ENCODE measurements around the gene AMH.
A peak's percentile ranks its signal among the peaks of the same experiment; 100 is the strongest.
"Not testable (repeated sequence)": the region's sequence is repeated elsewhere in the genome, so short reads cannot be mapped to it uniquely, and the experiment has no call there.

Gene AMH

DNA sequence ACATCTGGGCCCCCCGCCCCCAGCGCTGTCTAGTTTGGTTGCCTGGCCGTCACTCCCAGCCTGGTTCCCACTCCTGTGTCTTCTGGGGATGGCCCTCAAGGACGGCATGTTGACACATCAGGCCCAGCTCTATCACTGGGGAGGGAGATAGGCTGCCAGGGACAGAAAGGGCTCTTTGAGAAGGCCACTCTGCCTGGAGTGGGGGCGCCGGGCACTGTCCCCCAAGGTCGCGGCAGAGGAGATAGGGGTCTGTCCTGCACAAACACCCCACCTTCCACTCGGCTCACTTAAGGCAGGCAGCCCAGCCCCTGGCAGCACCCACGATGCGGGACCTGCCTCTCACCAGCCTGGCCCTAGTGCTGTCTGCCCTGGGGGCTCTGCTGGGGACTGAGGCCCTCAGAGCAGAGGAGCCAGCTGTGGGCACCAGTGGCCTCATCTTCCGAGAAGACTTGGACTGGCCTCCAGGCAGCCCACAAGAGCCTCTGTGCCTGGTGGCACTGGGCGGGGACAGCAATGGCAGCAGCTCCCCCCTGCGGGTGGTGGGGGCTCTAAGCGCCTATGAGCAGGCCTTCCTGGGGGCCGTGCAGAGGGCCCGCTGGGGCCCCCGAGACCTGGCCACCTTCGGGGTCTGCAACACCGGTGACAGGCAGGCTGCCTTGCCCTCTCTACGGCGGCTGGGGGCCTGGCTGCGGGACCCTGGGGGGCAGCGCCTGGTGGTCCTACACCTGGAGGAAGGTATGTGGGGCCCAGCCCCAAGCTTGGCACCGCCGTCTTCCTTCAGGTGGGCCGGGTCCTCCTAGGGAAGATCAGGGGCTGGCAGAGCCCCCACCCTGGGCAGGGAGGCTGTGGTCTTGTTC, at the start of gene AMH:
Gene AMH, plus strand, starts transcription at position 314 of the 857 bp plus-strand sequence. Its CDS starts 10 bp downstream, at position 324.
- DNase-seq = no peak

DNA sequence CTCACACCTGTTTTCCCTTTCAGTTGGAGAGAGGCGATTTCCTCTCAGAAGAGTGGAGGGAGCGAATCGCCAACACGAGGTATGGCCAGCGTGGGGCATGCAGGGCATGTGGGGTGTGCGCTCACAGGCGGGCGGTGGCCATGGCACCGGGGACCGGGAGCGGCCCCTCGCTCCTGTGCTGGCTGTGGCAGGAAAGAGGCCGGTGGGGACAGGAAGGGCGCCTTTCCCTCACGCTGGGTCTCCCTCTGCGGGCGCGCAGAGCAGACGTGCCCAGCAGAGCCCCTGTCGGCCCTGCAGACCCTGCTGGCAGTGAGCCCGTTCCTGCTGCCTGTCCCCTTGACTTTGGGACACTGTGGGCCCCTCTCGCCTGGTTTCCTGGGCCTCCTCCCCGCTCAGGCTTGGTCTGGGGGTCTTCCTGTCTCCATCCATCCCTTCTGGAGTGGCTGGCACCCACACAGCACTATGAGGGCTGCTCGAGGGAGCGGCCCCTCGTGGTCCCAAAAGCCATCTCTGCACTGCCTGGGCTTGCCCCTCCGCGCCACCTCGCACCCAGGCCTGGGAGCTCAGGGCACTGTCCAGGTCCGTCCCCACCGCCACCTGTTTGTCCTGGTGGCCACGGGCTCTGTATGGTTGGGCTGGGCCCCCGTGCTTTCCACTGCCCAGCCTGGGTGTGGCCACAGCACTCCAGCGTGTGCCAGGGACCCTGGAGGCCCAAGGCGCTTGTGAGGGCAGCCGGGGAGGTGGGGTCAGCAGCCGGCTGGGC, 49.1 kb upstream of the AMH start:
- DNase-seq = no peak

DNA sequence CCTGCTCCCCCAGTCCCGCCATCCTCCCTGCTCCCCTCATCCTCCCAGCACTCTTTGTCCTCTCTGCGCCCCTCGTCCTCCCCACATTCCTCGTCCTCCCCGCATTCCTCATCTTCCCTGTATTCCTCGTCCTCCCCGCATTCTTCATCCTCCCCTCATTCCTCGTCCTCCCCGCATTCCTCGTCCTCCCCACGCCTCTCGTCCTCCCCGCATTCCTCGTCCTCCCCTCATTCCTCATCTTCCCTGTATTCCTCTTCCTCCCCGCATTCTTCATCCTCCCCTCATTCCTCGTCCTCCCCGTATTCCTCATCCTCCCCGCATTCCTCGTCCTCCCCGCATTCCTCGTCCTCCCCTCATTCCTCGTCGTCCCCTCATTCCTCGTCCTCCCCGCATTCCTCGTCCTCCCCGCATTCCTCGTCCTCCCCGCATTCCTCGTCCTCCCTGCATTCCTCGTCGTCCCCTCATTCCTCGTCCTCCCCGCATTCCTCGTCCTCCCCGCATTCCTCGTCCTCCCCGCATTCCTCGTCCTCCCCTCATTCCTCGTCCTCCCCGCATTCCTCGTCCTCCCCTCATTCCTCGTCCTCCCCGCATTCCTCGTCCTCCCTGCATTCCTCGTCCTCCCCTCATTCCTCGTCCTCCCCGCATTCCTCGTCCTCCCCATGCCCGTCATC, 48.4 kb upstream of the AMH start:
- DNase-seq = not testable (repeated sequence)

DNA sequence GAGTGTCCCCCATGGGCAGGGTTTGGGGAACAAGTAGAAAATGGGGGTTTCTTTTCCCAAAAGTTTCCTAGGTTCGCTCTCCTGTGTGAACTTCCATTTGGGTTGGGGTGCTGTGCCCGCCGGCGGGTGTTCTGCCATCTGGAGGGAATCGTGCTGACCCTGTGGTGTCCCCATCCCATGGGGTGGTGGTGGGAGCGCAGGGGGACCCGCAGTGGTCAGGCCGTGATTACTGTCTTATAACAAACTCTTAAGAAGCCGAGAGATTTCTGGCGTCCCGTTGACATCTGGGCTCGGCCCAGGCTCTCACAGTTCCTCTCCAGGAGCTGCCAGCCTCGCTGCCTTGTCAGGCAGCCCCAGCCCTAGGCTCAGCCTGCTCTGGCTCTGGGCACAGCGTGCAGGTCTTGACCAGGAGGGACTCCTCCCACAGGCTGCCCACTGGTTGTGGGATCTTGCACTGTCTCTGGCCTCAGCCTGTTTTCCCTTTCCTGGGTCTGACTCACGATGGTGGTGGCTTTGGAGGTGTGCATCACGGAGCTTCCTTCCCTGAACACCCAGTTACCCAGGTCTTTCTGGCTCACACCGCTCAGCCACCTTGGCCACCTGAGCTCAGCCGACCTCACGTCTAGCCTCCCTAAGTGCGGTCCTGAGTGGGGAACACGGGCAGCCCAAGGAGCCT, 47.5 kb upstream of the AMH start:
- no peak for DNase-seq

DNA sequence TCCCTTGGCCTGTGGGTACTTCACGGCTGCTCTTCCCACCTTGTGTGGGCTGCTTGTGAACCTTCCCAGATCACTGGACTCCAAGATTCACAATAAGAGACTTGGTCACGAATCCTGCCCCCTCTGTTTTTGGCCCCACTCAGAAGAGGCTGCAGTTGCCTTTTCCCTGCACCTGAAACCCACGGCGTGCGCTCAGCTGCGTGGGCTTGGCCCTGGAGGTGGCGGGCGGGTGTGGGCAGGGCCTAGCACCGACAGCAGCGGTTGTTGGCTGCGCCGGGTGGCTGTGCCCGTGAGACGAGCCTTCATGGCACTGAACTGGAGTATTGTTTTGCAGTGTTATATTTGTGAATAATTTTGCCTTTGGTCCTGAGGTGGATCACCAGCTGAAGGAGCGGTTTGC, 46.8 kb upstream of the AMH start:
- no peak for DNase-seq

DNA sequence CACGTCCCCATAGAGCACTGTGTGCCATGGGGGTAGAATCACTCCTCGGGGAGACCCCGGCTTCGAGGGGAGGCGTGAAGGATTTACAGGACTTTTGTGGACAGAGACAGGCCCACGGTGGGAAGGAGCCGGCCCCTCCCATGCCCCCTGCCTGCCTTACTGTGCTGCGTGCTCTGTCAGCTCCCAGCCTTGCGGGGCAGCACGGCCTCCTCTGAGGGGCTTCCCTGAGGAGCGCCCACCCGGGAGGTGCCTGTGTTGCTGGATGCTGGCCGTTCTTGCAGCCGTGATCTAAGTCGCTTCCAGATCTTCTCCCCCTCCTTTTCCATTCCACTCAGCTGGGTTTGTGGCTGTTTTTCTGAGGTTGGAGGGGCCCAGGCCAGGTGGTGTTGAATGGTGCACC, 42.1 kb upstream of the AMH start:
- no peak for DNase-seq

DNA sequence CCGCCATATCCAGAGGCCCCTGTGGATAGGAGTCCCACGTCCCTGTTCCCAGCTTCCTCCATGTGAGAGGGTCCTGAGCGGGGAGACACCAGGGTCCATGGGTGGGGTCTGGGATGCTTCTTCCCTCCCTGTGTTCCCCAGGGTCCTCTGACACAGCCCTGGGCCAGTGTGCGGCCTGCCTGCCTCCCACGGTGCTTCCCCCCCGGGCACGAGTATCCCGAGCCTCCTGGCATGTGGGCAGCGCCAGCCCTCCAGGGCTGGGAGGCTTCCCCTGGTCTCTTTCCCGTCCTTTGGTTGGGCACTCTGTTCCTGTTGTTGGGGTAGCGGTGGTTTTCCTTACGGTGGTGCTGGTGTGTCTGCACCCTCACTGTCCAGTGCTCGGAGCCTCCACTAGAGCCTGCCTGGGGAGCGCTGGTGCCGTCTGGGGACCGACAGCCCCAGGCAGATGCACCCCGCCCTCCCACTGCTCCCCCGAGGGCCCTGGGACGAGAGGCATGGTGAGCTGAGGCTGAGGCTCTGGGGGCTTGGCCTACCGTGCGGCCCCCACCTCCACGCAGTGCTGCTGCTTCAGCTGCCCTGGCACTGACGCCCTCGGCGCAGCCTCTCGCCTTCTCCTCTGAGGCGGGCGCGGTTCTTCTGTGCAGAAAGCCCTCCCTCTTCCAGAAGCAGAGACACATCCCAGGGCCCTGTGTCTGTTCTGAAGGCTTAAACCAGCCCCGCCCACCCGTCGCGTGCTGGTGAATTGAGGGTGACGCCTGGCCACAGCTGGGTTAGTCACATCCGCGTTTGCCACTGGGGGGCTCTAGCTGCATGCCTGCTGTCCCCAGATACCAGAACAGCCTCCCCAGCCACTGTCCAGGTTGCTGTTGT, 40.9 kb upstream of the AMH start:
- peak; percentile 77 for DNase-seq

DNA sequence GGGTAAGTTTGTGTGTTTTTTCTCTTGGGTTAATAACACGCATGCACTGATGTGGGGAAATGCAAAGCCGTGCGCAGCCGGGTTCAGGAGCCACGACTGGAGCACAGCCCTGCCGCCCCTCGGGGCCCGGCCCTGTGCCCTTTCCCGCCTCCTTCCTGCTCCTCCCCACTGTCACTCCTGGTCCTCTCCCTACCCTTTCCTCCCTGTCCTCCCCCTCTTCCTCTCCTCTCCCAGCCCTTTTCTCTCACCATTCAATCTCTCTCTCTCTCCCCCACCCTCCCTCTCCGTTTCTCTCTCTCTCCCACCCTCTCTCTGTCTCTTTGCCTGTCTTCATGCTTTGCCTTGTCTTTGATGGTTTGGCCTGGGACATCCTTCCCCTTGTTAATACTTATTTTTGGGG, 40.1 kb upstream of the AMH start:
- no peak for DNase-seq

DNA sequence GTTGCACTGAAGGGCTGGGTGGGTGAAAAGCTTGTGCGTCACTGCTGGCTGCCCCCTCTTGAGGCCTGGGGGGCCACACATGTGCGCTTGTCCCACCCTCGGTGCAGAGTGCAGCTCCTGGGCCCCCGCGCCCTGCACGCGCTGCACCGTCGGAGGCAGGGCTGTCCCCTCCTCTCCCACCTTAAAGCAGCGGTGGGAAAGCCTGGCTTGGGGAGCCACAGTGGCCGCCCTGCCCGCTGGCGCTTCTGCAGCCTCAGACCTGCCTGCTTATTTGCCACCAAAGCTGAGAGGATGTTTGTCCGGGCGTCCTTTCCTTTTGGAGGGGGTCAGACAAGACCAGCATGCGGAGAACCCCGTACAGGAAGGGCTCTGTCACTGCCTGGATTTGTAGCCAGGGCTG, 39.7 kb upstream of the AMH start:
- DNase-seq = no peak

DNA sequence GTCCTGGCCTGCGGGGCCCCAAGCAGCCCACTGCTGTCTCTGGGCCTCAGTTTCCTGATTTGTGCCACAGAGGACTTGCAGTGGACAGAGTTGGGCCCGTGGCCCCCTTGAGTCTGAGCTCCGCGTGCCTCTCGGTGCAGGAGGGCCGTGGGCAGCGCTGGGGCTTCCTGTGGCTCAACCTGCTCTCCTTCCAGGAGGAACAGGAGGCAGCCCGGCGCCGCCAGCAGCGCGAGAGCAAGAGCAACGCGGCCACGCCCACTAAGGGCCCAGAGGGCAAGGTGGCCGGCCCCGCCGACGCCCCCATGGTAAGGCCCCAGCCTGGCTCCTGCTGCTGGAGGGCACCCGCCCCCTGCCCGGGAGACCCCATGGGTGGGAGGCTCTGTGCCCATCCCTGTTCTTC, 38.9 kb upstream of the AMH start:
- DNase-seq = no peak

DNA sequence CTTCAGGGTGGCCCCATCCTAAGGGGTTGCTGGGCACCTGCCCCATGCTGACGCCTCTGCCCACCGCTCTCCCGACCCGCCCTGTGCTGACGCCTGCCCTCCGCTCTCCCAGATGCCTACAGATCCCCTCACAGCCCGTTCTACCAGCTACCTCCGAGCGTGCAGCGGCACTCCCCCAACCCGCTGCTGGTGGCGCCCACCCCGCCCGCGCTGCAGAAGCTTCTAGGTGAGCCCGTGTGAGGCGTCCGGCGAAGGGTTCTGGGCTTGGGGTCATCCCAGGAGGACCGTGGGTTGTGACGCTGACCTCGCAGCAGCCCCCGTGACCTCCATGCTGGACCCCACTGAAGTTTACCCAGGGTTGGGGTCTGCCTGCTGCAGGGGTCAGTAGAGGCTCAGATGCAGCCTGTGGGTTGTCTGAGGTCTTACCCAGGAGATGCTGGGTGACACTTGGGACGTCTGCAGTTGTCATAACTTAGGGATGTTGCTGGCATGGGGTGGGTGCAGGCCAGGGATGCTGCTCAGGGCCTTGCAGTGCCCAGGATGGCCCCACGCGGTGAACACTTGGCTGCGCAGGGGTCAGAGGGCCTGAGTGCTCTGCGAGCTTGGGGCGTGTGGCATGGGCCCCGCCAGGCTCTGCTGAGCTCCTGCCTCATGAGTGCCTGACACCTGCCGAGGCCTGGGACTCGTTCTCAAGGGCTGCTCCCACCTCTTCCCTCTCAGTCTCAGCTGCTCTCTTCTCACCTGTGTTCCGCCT, 38.0 kb upstream of the AMH start:
- DNase-seq = no peak

DNA sequence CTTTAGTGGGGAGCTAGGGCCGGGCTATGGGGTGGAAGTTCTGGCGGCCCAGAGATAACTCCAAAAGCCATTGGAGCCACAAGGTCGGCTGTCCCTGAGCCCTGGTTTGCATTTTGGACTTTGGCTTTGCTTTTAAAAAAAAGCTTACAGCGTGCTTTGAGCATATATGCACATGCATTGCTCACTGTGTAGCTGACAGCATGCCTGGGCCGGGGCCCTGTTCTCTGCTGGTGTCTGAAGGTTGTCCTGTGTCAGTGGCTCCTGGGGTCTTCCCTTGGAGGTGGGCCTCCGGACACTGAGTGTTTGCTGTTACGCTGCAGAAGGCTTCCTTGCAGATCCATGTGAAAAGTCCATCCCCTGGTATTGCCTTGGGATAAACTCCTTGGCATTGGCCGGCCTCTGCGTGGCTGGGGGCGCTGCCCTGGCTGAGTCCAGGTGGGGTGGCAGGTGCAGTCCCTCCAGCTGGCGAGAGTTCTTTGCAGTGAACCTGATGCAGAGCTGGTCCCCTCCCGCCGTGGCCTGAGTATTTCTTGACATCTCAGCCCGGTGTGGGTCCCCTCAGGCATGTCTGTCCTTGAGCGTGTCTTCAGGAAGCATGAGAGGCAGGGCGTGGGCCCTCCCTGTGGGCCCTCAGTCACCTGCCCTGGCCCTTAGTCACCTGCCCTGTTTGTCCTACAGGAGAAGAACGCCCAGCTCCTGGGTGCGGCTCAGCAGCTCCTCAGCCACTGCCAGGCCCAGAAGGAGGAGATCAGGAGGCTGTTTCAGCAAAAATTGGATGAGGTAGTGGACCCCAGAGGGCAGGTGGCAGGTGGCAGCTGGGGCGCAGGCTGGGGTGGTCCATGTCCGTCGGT, 36.0 kb upstream of the AMH start:
- no peak for DNase-seq

DNA sequence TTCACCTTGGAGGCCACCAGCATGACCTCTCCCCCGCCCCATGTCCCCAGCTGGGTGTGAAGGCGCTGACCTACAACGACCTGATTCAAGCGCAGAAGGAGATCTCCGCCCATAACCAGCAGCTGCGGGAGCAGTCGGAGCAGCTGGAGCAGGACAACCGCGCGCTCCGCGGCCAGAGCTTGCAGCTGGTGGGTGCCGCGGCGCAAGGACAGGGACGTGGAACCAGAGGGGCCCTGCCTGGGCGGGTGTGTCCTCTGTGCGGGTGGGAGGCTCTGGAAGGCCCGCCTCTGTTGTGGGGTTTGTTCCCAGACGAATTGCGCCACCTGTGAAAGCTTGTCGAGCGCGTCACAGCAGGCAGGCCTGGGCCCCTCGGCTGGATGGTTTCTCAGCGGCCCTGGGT, 35.3 kb upstream of the AMH start:
- DNase-seq = peak; percentile 86

DNA sequence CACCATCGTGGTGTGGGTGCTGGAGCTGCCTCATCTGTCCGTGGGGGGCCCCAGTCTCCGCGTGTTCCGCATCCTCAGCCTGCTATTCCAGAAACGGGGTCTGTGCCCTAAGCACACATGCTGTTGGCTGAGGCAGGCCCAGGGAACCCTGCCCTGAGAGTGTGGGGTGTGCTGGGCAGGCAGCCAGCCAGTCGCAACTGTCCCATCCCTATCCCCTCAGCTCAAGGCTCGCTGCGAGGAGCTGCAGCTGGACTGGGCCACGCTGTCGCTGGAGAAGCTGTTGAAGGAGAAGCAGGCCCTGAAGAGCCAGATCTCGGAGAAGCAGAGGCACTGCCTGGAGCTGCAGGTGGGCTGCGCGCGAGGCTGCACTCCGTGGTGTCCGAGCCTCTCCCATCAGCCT, 34.9 kb upstream of the AMH start:
- DNase-seq = peak; percentile 64

DNA sequence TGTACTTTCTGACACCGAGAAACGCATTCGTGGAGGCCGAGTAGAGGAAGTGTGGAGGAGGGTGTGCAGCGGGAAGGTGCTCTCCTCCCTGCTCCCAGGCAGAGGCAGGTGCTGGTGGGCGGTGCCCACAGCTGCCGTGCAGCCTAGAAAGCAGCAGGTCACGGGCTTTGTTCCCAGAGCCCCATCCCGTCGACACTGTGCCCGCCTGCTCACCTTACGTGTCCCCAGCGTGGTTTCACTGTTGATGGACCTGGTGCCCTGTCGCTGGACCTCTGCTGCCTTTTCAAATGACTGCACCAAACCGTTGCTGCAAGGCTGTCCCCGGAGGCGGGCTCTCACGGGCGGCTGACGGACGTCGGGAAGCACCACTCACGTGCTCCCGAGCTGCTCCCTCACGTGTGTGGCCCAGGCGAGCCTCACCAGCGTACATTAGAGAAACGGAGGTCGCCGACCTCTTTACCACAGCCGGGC, 33.8 kb upstream of the AMH start:
- DNase-seq = no peak

DNA sequence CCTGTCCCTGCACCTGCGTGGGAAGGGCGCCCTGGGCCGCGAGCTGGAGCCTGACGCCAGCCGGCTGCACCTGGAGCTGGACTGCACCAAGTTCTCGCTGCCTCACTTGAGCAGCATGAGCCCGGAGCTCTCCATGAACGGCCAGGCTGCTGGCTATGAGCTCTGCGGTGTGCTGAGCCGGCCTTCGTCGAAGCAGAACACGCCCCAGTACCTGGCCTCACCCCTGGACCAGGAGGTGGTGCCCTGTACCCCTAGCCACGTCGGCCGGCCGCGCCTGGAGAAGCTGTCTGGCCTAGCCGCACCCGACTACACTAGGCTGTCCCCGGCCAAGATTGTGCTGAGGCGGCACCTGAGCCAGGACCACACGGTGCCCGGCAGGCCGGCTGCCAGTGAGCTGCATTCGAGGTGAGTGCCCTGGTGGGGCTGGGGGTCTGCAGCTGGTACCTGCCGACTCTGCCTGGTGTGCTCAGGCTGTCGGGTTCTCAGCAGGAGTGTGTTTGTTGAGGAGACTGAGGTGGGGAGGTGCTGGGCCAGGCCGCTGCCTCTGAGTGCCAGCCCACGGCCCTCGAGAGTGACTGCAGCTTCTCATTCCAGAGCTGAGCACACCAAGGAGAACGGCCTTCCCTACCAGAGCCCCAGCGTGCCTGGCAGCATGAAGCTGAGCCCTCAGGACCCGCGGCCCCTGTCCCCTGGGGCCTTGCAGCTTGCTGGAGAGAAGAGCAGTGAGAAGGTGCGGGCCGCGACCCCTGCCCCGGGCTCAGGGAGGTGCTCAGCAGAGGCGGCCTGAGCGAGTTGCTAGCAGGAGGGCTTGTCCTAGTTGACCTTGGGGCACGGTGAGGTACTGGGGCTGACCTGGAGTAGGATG, 32.5 kb upstream of the AMH start:
- DNase-seq = no peak

DNA sequence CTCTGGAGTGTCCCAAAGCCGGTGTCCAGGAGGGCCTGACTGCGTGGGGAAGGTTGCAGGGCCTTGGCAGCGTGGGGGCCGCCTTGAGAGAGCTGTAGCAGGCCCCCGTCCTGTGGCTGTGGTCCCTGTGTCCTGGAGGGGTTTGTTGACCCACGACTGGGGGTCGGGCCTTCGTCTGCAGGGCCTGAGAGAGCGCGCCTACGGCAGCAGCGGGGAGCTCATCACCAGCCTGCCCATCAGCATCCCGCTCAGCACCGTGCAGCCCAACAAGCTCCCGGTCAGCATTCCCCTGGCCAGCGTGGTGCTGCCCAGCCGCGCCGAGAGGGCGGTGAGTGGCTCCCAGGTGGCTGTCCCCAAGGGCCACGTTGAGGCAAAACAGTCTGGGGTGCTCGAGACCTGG, 31.5 kb upstream of the AMH start:
- no peak for DNase-seq

DNA sequence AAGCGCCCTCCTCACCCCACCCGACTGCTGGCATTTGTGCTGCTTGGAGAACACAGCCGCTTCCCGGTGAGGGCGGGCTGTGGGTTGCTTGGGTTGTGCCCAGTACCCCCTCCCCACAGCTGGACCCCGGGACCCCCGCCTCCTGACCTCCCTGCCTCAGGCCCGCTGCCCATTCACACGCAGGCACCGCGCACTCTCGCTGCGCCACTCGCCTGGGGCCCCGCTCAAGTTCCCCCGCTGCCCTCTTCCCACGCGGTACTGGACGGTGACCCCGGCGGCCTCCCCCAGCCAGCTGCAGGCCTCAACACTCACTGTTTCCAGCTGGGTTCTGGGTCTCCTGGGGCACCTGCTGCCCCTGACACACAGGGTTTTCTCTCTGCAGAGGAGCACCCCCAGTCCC, 29.4 kb upstream of the AMH start:
- DNase-seq = no peak

DNA sequence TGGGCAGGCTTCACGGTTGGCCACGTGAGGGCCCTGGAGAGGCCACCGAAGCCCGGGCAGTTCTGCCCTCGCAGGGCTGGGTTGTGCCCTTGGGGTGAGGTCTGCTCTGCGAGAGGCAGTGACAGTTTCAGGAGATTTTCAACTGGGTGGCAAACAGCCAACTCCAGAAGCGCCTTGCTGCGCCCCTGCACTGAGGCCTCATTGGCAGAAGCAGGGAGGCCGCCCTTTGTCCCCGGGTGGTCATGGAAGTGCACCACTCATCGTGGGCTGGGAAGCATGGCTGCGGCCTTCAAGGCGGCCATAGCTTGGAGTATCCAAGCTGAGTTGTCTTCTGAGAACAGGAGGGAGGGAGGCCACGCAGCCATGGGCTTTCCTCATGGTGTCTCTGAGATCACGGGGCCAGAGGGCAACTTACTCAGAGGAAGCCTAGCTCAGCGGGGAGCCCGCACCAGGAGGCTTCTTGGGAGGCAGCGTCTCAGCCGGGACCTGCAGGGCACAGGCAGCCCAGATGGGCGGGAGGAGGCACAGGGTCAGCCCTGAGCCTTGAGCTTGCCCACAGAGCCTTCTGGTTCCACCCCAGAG, 27.8 kb upstream of the AMH start:
- DNase-seq = no peak
